IMR-90 (cell line): ENCODE results near the gene INPP4A. TPM values are rescaled to one million over a fixed set of nuclear protein-coding genes. Genes with fewer than 3 reads are reported as not detected.

Source experiments
- ATAC-seq: fragments of 200-7000 bp; cut with Tn5 transposase; 2 replicates; pipeline ENCODE4 v1.9.1; 2020; ENCODE audit warnings: low read depth, mild to moderate bottlenecking, moderate library complexity
- BruUV-seq: library from RNA; stranded (reverse); fragments of 400-500 nt; replicated peaks from 2 replicates; lab custom pipeline; 2021; lab: Mats Ljungman, UMichigan
- CTCF ChIA-PET: fragments of 300-600 bp; formaldehyde crosslinking; extraction: SDS; loops from one replicate; lab custom pipeline; 2021; ENCODE audit warnings: antibody characterized with exemption; lab: Yijun Ruan, JAX
- POLR2A ChIA-PET: fragments of 300-600 bp; sonication (Branson Sonifier 250); formaldehyde crosslinking; loops from one replicate; lab custom pipeline; 2022; ENCODE audit warnings: antibody characterized with exemption; ENCODE audit not compliant: unreplicated experiment; lab: Charles Lee
- DNase-seq: peaks from one replicate; pipeline ENCODE4 v3.0.0; 2013
- H2AFZ ChIP-seq: replicated peaks from 2 replicates; pipeline ENCODE3; 2013; ENCODE audit warnings: low read length, mild to moderate bottlenecking; ENCODE audit not compliant: poor library complexity
- H2AK5ac ChIP-seq: 2 replicates; pipeline ENCODE4 v1.6.1; 2013; ENCODE audit warnings: low read depth, low read length, inconsistent platforms
- H2AK9ac ChIP-seq: replicated peaks from 2 replicates; pipeline ENCODE3; 2013; ENCODE audit warnings: mild to moderate bottlenecking, low read depth, low read length, moderate library complexity; ENCODE audit not compliant: poor library complexity
- H2BK120ac ChIP-seq: 2 replicates; pipeline ENCODE4 v1.6.1; 2013; ENCODE audit warnings: low read depth, low read length, inconsistent platforms
- H2BK15ac ChIP-seq: 3 replicates; pipeline ENCODE4 v1.6.1; 2013; ENCODE audit warnings: low read depth, low read length, inconsistent platforms
- H2BK20ac ChIP-seq: 2 replicates; pipeline ENCODE4 v1.6.1; 2013; ENCODE audit warnings: low read depth, mild to moderate bottlenecking, inconsistent platforms, low read length, moderate library complexity
- H2BK5ac ChIP-seq: 2 replicates; pipeline ENCODE4 v1.6.1; 2013; ENCODE audit warnings: mild to moderate bottlenecking, low read depth, low read length, inconsistent platforms; ENCODE audit not compliant: poor library complexity, severe bottlenecking
- H3K14ac ChIP-seq: replicated peaks from 2 replicates; pipeline ENCODE4 v1.6.1; 2013; ENCODE audit warnings: low read depth, low read length, inconsistent platforms
- H3K18ac ChIP-seq: 2 replicates; pipeline ENCODE4 v1.6.1; 2013; ENCODE audit warnings: low read depth, low read length, control low read depth
- H3K23ac ChIP-seq: 2 replicates; pipeline ENCODE4 v1.6.1; 2013; ENCODE audit warnings: low read depth, low read length, inconsistent platforms
- H3K27ac ChIP-seq: 2 replicates; pipeline ENCODE4 v1.5.1; 2013; ENCODE audit warnings: mild to moderate bottlenecking, control low read depth, low read length; ENCODE audit not compliant: insufficient read depth
- H3K27me3 ChIP-seq: 2 replicates; pipeline ENCODE4 v1.6.1; 2013; ENCODE audit warnings: low read length; ENCODE audit not compliant: control insufficient read depth, insufficient read depth
- H3K36me3 ChIP-seq: 2 replicates; pipeline ENCODE4 v1.6.1; 2013; ENCODE audit warnings: low read length, mixed read lengths; ENCODE audit not compliant: control insufficient read depth, insufficient read depth
- H3K4ac ChIP-seq: 2 replicates; pipeline ENCODE4 v1.6.1; 2013; ENCODE audit warnings: low read depth, low read length, inconsistent platforms
- H3K4me1 ChIP-seq: 2 replicates; pipeline ENCODE4 v1.6.1; 2013; ENCODE audit warnings: low read length, mixed read lengths; ENCODE audit not compliant: control insufficient read depth, insufficient read depth
- H3K4me2 ChIP-seq: 2 replicates; pipeline ENCODE4 v1.6.1; 2013; ENCODE audit warnings: low read depth, mild to moderate bottlenecking, control low read depth, low read length, moderate library complexity
- H3K4me3 ChIP-seq: 2 replicates; pipeline ENCODE4 v1.5.1; 2013; ENCODE audit warnings: low read depth, mild to moderate bottlenecking, control low read depth, low read length, moderate library complexity; ENCODE audit not compliant: insufficient read depth
- H3K56ac ChIP-seq: 2 replicates; pipeline ENCODE4 v1.6.1; 2013; ENCODE audit warnings: low read length, inconsistent platforms; ENCODE audit not compliant: insufficient read depth; ENCODE audit errors: extremely low read depth
- H3K79me1 ChIP-seq, 2 experiments: 2 replicates each; pipeline ENCODE4 v1.6.1; 2013; ENCODE audit warnings: low read length in 2 of 2, inconsistent platforms in 1 of 2, low read depth in 1 of 2
- H3K9ac ChIP-seq: 2 replicates; pipeline ENCODE4 v1.6.1; 2013; ENCODE audit warnings: low read depth, low read length, control low read depth
- H3K9me1 ChIP-seq: 2 replicates; pipeline ENCODE4 v1.6.1; 2013; ENCODE audit warnings: low read length, inconsistent platforms; ENCODE audit not compliant: insufficient read depth
- H3K9me3 ChIP-seq: 2 replicates; pipeline ENCODE4 v1.6.1; 2013; ENCODE audit warnings: low read length; ENCODE audit not compliant: control insufficient read depth, insufficient read depth
- H4K20me1 ChIP-seq: 2 replicates; pipeline ENCODE4 v1.6.1; 2013; ENCODE audit warnings: low read length, inconsistent platforms; ENCODE audit not compliant: insufficient read depth
- H4K5ac ChIP-seq: 2 replicates; pipeline ENCODE4 v1.6.1; 2013; ENCODE audit warnings: mild to moderate bottlenecking, low read depth, low read length, control low read depth
- H4K8ac ChIP-seq, 2 experiments: 2 replicates each; pipeline ENCODE4 v1.6.1; 2013; ENCODE audit warnings: low read depth in 2 of 2, low read length in 2 of 2, control low read depth in 1 of 2, inconsistent platforms in 1 of 2
- H4K91ac ChIP-seq: 2 replicates; pipeline ENCODE4 v1.6.1; 2013; ENCODE audit warnings: low read depth, low read length, inconsistent platforms; ENCODE audit not compliant: insufficient read depth
- BHLHE40 ChIP-seq: fragments of 150-350 bp; IDR thresholded peaks from 2 replicates; pipeline ENCODE4 v1.6.1; 2016; ENCODE audit warnings: mild to moderate bottlenecking, low read depth, low read length
- CEBPB ChIP-seq: IDR thresholded peaks from 2 replicates; pipeline ENCODE4 v1.6.1; 2012; ENCODE audit warnings: low read depth, low read length, improper control_type of control experiment
- CHD1 ChIP-seq: IDR thresholded peaks from 2 replicates; pipeline ENCODE4 v1.6.1; 2012; ENCODE audit warnings: low read depth, low read length, improper control_type of control experiment
- FOS ChIP-seq: fragments of 150-350 bp; IDR thresholded peaks from 2 replicates; pipeline ENCODE4 v1.6.1; 2016; ENCODE audit warnings: low read depth, low read length
- MAFK ChIP-seq: IDR thresholded peaks from 2 replicates; pipeline ENCODE4 v1.6.1; 2012; ENCODE audit warnings: low read depth, low read length, improper control_type of control experiment
- MXI1 ChIP-seq: IDR thresholded peaks from 2 replicates; pipeline ENCODE4 v1.6.1; 2012; ENCODE audit warnings: low read depth, mild to moderate bottlenecking, low read length, moderate library complexity, borderline replicate concordance
- NFE2L2 ChIP-seq: fragments of 150-350 bp; IDR thresholded peaks from 2 replicates; pipeline ENCODE4 v1.6.1; 2016; ENCODE audit warnings: low read depth, mild to moderate bottlenecking, low read length
- POLR2A ChIP-seq: IDR thresholded peaks from 2 replicates; pipeline ENCODE4 v1.6.1; 2012; ENCODE audit warnings: mild to moderate bottlenecking, low read depth, low read length
- RAD21 ChIP-seq: IDR thresholded peaks from 2 replicates; pipeline ENCODE4 v1.6.1; 2012; ENCODE audit warnings: low read length, improper control_type of control experiment
- RCOR1 ChIP-seq: IDR thresholded peaks from 2 replicates; pipeline ENCODE4 v1.6.1; 2012; ENCODE audit warnings: mild to moderate bottlenecking, low read length, improper control_type of control experiment; ENCODE audit not compliant: insufficient replicate concordance
- RFX5 ChIP-seq: IDR thresholded peaks from 2 replicates; pipeline ENCODE4 v1.8.0; 2012; ENCODE audit warnings: low read depth, mild to moderate bottlenecking, low read length, moderate library complexity
- SMC3 ChIP-seq: fragments of 150-350 bp; IDR thresholded peaks from 2 replicates; pipeline ENCODE4 v1.6.1; 2016; ENCODE audit warnings: low read depth, mild to moderate bottlenecking, antibody characterized with exemption, low read length, moderate library complexity
- WGBS, 2 experiments: methylation state at CpG; one replicate each; pipeline versions ENCODE4 v1.1.5 to v1.1.7; 2013; ENCODE audit warnings: missing lambda C conversion rate in 2 of 2; ENCODE audit not compliant: insufficient read length in 1 of 2; ENCODE audit errors: extremely low coverage in 2 of 2; 5-methylcytosine and 5-hydroxymethylcytosine counted together
- dilution Hi-C: fragments of 300-500 bp; cut with HindIII; formaldehyde crosslinking; loops from one replicate; pipeline ENCODE4 v1.14.3; 2018; ENCODE audit warnings: low sequenced_read_pairs; ENCODE audit not compliant: unreplicated experiment
- in situ Hi-C: fragments of 300-500 bp; cut with MboI; formaldehyde crosslinking; loops from 3 replicates; pipeline ENCODE4 v1.14.3; 2019; ENCODE audit warnings: low sequenced_read_pairs, inconsistent platforms, mixed read lengths
- intact Hi-C: fragments of 100-400 bp; cut with micrococcal nuclease; formaldehyde crosslinking; loops from 2 replicates; pipeline ENCODE4 v1.10.0; 2022
- polyA plus RNA-seq, 3 experiments: library from polyadenylated mRNA; depleted of rRNA; stranded (reverse); fragments of >200 nt; gene quantifications; 2 replicates each; pipeline ENCODE4 v1.2.3, GENCODE V29; 2012; ENCODE audit warnings: low replicate concordance in 1 of 3
- total RNA-seq: library from RNA; depleted of rRNA; stranded (reverse); fragments of >200 nt; gene quantifications from 2 replicates; pipeline ENCODE4 v1.2.3, GENCODE V29; 2012
- TF ChIP-seq, protein P1 (sequence below): fragments of 150-350 bp; IDR thresholded peaks from 2 replicates; pipeline ENCODE4 v1.6.1; 2016; ENCODE audit warnings: low read depth, mild to moderate bottlenecking, low read length, moderate library complexity, borderline replicate concordance
- TF ChIP-seq, protein P2 (sequence below): conservative IDR thresholded peaks from 2 replicates; pipeline ENCODE4 v1.5.1; 2012; ENCODE audit warnings: mild to moderate bottlenecking, low read depth, low read length, improper control_type of control experiment

Gene INPP4A
- total and polyA plus RNA-seq, 2 of the 4 experiments (the other 2 are of a cell fraction), result 14.5 to 27.1 TPM

DNA sequence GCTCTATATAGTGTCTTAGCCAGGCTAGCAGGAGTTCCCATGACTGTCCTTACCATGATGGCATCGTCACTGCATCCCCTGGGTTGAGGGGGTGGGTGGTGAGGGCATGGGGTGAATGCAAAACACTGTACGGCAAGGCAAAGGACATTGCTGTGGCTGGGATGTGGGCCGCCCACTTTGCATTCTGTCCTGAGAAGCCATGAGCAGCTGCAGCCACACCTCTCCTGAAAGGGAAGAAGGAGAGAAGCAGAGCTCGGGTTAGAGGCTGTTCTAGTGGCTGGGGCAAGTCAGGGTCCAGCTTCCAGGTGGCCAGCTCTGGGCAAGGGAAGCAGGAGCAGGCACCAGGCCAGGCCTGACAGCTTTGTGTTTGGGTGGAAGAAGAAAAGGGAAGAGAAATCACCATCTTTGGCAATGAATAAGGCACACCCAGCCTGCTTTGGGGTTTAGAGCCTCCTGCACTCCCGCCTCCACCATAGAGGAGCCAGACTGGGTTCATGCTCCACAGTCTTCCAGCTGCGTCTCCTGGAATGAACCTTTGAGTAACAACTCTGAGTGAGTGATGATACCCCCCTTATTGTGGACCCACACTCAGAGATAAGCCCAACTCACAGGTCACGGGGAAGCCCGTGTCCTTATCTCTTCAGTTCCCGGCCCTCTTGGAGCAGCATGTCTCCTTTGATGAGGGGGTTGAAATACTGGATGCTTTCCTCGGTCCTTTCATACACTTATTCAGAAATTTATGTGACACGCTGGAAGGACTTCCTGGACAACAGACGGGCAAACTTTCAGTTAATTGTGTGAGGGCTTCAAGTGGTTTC, 63.4 kb downstream of the INPP4A start:
- no peak overlapping the region for H3K9ac ChIP-seq
- DNase-seq (no peak), ATAC-seq (no peak)
- peaks cover 23% of the 10 kb centered on the region; the same call in 1 of the 2 replicates for H3K9me1 ChIP-seq
- peak overlapping the region; percentile 25 for H2AK9ac ChIP-seq
- H3K4me2 ChIP-seq, result no peak overlapping the region
- peak overlapping the region in 1 of 2 experiments; percentile 69; a peak in 1 of 4 replicates for H4K8ac ChIP-seq
- ChIA-PET POLR2A (no interaction called here), CTCF (interaction anchor here (0.8 kb wide), 1 partner anchor 20 kb away, joined by 3 read pairs; no protein-coding TSS in a partner anchor)
- no peak for TF ChIP-seq FOS
- no peak for TF ChIP-seq NFE2L2
- no peak for TF ChIP-seq SMC3
- no peak for TF ChIP-seq RAD21
- no peak for TF ChIP-seq RCOR1
- no peak for TF ChIP-seq RFX5
- no peak for TF ChIP-seq CEBPB
- TF ChIP-seq CHD1, result no peak
- TF ChIP-seq BHLHE40, result no peak
- TF ChIP-seq MAFK, result no peak
- TF ChIP-seq, protein P1, sequence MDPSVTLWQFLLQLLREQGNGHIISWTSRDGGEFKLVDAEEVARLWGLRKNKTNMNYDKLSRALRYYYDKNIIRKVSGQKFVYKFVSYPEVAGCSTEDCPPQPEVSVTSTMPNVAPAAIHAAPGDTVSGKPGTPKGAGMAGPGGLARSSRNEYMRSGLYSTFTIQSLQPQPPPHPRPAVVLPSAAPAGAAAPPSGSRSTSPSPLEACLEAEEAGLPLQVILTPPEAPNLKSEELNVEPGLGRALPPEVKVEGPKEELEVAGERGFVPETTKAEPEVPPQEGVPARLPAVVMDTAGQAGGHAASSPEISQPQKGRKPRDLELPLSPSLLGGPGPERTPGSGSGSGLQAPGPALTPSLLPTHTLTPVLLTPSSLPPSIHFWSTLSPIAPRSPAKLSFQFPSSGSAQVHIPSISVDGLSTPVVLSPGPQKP, result no peak
- no peak for TF ChIP-seq POLR2A
- TF ChIP-seq MXI1, result no peak
- TF ChIP-seq, protein P2, sequence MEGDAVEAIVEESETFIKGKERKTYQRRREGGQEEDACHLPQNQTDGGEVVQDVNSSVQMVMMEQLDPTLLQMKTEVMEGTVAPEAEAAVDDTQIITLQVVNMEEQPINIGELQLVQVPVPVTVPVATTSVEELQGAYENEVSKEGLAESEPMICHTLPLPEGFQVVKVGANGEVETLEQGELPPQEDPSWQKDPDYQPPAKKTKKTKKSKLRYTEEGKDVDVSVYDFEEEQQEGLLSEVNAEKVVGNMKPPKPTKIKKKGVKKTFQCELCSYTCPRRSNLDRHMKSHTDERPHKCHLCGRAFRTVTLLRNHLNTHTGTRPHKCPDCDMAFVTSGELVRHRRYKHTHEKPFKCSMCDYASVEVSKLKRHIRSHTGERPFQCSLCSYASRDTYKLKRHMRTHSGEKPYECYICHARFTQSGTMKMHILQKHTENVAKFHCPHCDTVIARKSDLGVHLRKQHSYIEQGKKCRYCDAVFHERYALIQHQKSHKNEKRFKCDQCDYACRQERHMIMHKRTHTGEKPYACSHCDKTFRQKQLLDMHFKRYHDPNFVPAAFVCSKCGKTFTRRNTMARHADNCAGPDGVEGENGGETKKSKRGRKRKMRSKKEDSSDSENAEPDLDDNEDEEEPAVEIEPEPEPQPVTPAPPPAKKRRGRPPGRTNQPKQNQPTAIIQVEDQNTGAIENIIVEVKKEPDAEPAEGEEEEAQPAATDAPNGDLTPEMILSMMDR, result no peak
- H3K79me1 ChIP-seq, result peaks cover 7 to 75% of the 10 kb centered on the region in 2 experiments; a peak in 3 of 4 replicates
- H3K56ac ChIP-seq, result no peak overlapping the region
- no peak overlapping the region for H2BK120ac ChIP-seq
- in situ Hi-C loops (no loop called here), dilution Hi-C loops (no loop called here), intact Hi-C loops (no loop called here)
- H2BK20ac ChIP-seq, result no peak overlapping the region
- no peak overlapping the region; the same call in 1 of the 2 replicates for H4K5ac ChIP-seq
- BruUV-seq, result no TSS peak
- no peak overlapping the region; the same call in 2 of the 3 replicates for H2BK15ac ChIP-seq
- H3K9me3 ChIP-seq, result no peaks in the 10 kb centered on the region
- peaks cover 17% of the 10 kb centered on the region for H4K20me1 ChIP-seq
- H2BK5ac ChIP-seq, result no peak overlapping the region
- no peak overlapping the region for H3K14ac ChIP-seq
- WGBS, 2 experiments, result 80% methylated on average over 1 of the region's 12 CpGs; no CpG with 5 or more reads in 1 of the 2 experiments
- peaks cover 25% of the 10 kb centered on the region for H3K4me1 ChIP-seq
- H3K18ac ChIP-seq, result no peak overlapping the region
- H3K27ac ChIP-seq, result no peak overlapping the region
- no peak overlapping the region for H2AFZ ChIP-seq
- no peaks in the 10 kb centered on the region for H3K36me3 ChIP-seq
- no peak overlapping the region for H3K4me3 ChIP-seq
- H3K4ac ChIP-seq, result no peak overlapping the region
- 0 out of 2 replicates have a peak overlapping the region, but pooled peaks have one; percentile 20 for H4K91ac ChIP-seq
- H2AK5ac ChIP-seq, result no peak overlapping the region; the same call in 1 of the 2 replicates
- no peak overlapping the region for H3K23ac ChIP-seq
- no peaks in the 10 kb centered on the region for H3K27me3 ChIP-seq
